ENCODE measurements around the gene MPI. TPM values are rescaled to one million over a fixed set of nuclear protein-coding genes. Genes with fewer than 3 reads are reported as not detected.
A peak's percentile ranks its signal among the peaks of the same experiment; 100 is the strongest.

MPI gene
- polyA plus RNA-seq, 1 of the 3 experiments (the other 2 are of a cell fraction): 58.2 TPM

- TF ChIP-seq MAX (IDR thresholded peaks at IDR 0.05; ENCODE audit: low read depth) (no peak), NRF1 (IDR thresholded peaks at IDR 0.05; ENCODE audit: low read depth, low read length) (no peak), RAD21 (IDR thresholded peaks at IDR 0.05; ENCODE audit: low read length) (no peak), CHD2 (IDR thresholded peaks at IDR 0.05; ENCODE audit: low read length, partially characterized antibody) (no peak), TEAD4 (IDR thresholded peaks at IDR 0.05; ENCODE audit: borderline replicate concordance, insufficient read depth) (no peak), FOSL2 (IDR thresholded peaks at IDR 0.05; ENCODE audit: borderline replicate concordance, low read depth) (no peak)
Observed at GRCh38 chr15:74856537-74856936, 33.3 kb upstream of the MPI start (continued).

- ChIA-PET CTCF (interaction anchor here (1.2 to 3.1 kb wide), 4 partner anchors 14 to 93 kb away, joined by 3 to 9 read pairs (median 5); partner anchors contain the start of gene ULK3), POLR2A (no interaction called here)
- peaks cover 3 to 20% of the 10 kb centered on the region in 2 experiments for H3K36me3 ChIP-seq (replicated peaks in 1 of 2; ENCODE audit: control insufficient read depth in 1 of 2, insufficient read depth in 2 of 2, low read length in 1 of 2)
- 81% methylated on average over 2 of the region's 5 CpGs for WGBS (ENCODE audit: low lambda C conversion rate)
- peaks cover 14% of the 10 kb centered on the region; the same call in 1 of the 2 replicates for H4K20me1 ChIP-seq (ENCODE audit: insufficient read depth)
- H3K9me3 ChIP-seq: no peaks in the 10 kb centered on the region
- DNase-seq: peak; percentile 28
- H3K4me2 ChIP-seq: no peak overlapping the region
- H3K79me2 ChIP-seq (ENCODE audit: insufficient read depth): peaks cover 66% of the 10 kb centered on the region
- no peaks in the 10 kb centered on the region for H3K27me3 ChIP-seq (ENCODE audit: insufficient read depth)
- H2AFZ ChIP-seq (ENCODE audit: low read depth): no peak overlapping the region
- H3K27ac ChIP-seq (ENCODE audit: low read depth in 2 of 2, low read length in 1 of 2): no peak overlapping the region; a peak in 1 of 4 replicates
- no peak overlapping the region for H3K4me3 ChIP-seq (ENCODE audit: low read depth in 2 of 2, low read length in 1 of 2)
- no peak overlapping the region for H3K9ac ChIP-seq
- no peaks in the 10 kb centered on the region for H3F3A ChIP-seq (replicated peaks; ENCODE audit: insufficient read depth)
- H3K9me2 ChIP-seq: no peaks in the 10 kb centered on the region
- peaks cover 0 to 18% of the 10 kb centered on the region in 2 experiments; a peak in 1 of 4 replicates for H3K4me1 ChIP-seq (ENCODE audit: control insufficient read depth in 1 of 2, insufficient read depth in 2 of 2, low read depth in 1 of 2, low read length in 1 of 2)
- TF ChIP-seq CTCF (IDR thresholded peaks at IDR 0.05): no peak
- no peak for TF ChIP-seq MEF2A (IDR thresholded peaks at IDR 0.05; ENCODE audit: borderline replicate concordance, low read depth)
- TF ChIP-seq SMC3 (IDR thresholded peaks at IDR 0.05; ENCODE audit: low read depth, low read length): no peak
- no peak for TF ChIP-seq CHD2 (IDR thresholded peaks at IDR 0.05; ENCODE audit: low read length, partially characterized antibody)
- no peak for TF ChIP-seq REST (IDR thresholded peaks at IDR 0.05; ENCODE audit: low read depth, low read length)
- no peak for TF ChIP-seq ELF1 (IDR thresholded peaks at IDR 0.05)
- no peak for TF ChIP-seq POLR2AphosphoS5 (IDR thresholded peaks at IDR 0.05; ENCODE audit: low read depth, low read length)
- TF ChIP-seq GATA2 (CRISPR knock-in tag; IDR thresholded peaks at IDR 0.05): no peak
- no peak for TF ChIP-seq RFX5 (IDR thresholded peaks at IDR 0.05; ENCODE audit: low read length)
- TF ChIP-seq YY1 (IDR thresholded peaks at IDR 0.05; ENCODE audit: low read depth): no peak
- no peak for TF ChIP-seq PBX3 (IDR thresholded peaks at IDR 0.05)
- TF ChIP-seq NRF1 (IDR thresholded peaks at IDR 0.05; ENCODE audit: low read depth, low read length): no peak
- no peak for TF ChIP-seq FOXM1 (IDR thresholded peaks at IDR 0.05; ENCODE audit: low read depth)
- TF ChIP-seq MAX (IDR thresholded peaks at IDR 0.05; ENCODE audit: low read depth): no peak
- no peak for TF ChIP-seq USF1 (IDR thresholded peaks at IDR 0.05; ENCODE audit: borderline replicate concordance, low read depth)
- no peak for TF ChIP-seq TEAD4 (IDR thresholded peaks at IDR 0.05; ENCODE audit: borderline replicate concordance, insufficient read depth)
- no peak for TF ChIP-seq RCOR1 (IDR thresholded peaks at IDR 0.05; ENCODE audit: low read length)
- no peak for TF ChIP-seq EZH2phosphoT487 (IDR thresholded peaks at IDR 0.05; ENCODE audit: borderline replicate concordance, low read depth)
- TF ChIP-seq ZBTB33 (IDR thresholded peaks at IDR 0.05; ENCODE audit: borderline replicate concordance, low read depth): no peak
Observed at GRCh38 chr15:74857082-74857655, 32.7 kb upstream of the MPI start.

Measured in SK-N-SH (cell line).